GM20000 (cell line): ENCODE data around the gene ETV3.

ENCODE experiments used
- DNase-seq: peaks from one replicate; pipeline ENCODE4 v3.0.0; 2012; ENCODE audit warnings: low spot score
- TF ChIP-seq, protein P1 (sequence below): IDR thresholded peaks from 2 replicates; pipeline ENCODE4 v1.5.1; 2012; ENCODE audit warnings: mild to moderate bottlenecking, control low read depth; ENCODE audit errors: extremely low read depth, missing control alignments

ETV3 gene

DNA sequence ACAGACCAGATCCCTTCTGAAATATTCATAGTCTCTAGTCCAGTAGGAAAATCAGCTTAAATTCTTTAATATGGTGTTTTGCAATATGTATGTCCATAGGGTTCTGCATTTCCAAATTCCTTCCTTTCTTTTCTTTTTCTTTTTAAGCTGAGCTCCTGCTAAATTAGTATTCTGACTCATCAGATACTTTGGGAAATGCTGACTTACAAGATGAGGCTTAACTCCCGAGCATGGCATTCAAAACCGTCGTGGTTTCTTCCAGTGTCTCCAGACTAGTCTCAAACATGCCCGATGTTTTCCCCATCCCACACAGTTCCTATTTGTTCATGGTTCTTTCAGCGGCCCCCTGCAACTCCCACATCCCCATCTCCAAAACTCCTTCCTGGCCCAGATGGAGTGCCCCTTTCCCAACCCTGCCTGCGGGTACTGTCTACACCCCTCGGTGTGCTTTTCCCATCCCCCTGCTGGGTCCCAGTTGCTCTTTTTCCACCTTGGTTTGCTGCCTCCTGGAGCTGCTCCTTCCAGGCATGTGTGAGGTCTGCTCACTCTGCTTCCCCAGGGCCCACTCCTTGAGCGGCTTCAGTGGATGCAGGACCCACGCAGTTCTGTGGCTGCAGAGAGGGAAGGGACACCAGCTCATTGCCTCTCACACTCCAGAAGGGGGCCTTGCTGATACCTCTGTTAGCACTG, 19.5 kb upstream of the ETV3 start:
- DNase-seq: no peak
- TF ChIP-seq, protein P1, sequence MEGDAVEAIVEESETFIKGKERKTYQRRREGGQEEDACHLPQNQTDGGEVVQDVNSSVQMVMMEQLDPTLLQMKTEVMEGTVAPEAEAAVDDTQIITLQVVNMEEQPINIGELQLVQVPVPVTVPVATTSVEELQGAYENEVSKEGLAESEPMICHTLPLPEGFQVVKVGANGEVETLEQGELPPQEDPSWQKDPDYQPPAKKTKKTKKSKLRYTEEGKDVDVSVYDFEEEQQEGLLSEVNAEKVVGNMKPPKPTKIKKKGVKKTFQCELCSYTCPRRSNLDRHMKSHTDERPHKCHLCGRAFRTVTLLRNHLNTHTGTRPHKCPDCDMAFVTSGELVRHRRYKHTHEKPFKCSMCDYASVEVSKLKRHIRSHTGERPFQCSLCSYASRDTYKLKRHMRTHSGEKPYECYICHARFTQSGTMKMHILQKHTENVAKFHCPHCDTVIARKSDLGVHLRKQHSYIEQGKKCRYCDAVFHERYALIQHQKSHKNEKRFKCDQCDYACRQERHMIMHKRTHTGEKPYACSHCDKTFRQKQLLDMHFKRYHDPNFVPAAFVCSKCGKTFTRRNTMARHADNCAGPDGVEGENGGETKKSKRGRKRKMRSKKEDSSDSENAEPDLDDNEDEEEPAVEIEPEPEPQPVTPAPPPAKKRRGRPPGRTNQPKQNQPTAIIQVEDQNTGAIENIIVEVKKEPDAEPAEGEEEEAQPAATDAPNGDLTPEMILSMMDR: no peak

DNA sequence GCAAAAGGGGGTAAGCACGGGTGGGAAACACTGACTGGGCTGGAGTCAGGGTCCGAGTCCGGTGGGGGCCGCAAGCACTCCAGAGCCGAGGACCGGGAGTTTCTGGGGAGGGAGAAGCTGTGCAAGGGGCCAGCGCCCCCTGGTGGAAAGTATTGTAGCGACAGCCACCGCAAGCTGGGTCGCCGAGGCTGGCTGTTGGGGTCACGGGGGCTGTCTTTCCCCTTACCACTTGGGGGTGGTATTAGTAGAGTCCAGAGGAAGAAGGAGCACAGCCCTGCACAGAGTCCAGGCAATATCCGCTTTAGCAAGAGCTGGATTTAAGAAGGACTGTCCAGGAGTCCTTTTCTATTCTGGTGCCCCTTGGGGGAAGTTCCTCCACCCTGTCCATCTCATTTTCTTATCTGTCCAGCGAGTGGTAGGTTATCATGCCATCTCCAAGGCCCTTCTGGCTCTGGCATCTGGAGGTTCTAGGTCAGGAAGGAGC, 17.9 kb upstream of the ETV3 start:
- TF ChIP-seq, protein P1: peak; percentile 77
- peak; percentile 61 for DNase-seq

DNA sequence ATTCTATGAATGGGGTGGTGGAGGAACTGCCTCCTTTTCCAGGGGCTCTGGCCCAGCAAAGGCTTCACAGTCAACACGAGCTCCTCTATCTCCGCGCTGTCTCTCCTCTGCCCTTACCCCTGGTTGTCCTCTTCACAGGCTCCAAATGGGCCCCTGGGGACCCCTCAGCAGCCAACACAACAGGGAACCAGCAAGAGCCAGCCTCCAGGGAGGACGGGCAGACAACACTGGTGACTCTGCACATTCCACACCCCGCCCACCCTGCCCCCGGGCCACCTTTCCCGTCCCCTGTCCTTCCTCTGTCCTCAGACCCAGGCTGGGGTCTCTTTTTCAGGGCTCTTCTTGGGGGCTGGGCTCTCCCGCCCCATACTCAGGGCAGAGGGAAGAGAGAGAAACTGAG, 17.5 kb upstream of the ETV3 start:
- DNase-seq: no peak

DNA sequence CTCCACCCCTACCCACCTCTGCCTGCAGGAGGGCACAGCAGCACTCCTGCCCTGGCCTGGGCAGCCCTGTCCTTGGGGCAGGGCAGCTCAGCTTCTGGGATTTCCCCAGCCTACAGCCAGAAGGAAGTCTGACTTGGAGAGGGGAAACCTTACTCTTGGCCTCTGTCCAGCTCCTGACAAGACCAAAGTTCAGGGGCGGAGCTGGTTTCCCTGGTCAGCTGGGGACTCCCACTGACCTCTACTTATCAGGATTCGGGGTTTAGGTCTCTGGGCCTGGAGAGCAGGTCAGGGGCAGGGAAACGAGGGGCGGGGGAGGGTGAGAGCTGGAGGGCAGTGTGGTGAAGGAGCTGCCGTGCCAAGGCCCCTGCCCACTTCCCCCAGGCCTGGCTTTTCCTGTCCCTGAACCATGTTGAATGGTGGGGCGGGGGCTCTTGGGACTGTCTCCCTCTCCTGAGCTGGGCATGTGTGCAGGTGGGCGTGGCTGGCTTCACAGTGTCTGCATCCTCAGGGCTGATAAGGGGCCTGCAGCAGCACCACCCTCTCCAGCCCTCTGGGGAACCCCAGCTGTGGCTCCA, 16.8 kb upstream of the ETV3 start:
- no peak for DNase-seq
- TF ChIP-seq, protein P1: no peak

More for the DNA sequence above, 17.5 kb upstream of the ETV3 start:
- TF ChIP-seq, protein P1: no peak

DNA sequence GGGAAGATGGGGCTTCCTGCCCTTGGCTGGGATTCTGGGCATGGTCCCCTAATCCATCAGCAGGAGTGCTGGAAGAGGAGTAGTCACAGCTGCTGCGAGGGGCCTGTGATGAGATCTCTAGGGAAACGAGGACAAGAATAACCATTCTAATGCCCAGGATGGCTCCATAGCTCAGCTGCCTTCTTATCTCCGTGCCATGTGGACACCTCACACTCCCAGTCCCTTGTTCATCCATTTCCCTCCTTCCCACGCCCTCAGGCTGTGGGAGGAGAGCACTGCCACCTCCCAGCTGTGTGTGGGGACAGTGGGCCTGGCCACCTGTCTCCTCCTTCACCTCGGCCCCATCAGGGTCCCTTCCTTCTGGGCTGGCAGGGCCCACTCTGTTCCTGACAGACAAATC, 16.1 kb upstream of the ETV3 start:
- TF ChIP-seq, protein P1: no peak
- DNase-seq: no peak

DNA sequence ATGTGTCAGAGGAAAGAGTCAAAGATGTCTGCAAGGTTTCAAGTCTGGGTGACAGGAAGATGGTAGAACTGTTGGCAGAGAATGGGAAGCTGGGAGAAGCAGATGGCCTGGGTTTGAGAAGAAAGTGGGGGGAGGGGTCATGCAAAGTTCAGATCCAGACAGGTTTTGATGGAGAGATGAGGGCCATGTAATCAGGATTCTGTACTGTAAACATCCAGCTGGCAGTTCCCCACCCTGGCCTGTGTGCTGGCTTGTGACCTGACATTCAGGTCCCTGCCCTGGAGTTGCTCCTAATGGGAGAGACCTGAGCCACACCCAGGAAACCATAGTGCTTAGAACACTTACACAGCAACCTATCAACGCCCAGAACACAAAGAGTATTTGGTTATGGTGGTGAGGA, 15.6 kb upstream of the ETV3 start:
- DNase-seq: no peak
- TF ChIP-seq, protein P1: no peak

DNA sequence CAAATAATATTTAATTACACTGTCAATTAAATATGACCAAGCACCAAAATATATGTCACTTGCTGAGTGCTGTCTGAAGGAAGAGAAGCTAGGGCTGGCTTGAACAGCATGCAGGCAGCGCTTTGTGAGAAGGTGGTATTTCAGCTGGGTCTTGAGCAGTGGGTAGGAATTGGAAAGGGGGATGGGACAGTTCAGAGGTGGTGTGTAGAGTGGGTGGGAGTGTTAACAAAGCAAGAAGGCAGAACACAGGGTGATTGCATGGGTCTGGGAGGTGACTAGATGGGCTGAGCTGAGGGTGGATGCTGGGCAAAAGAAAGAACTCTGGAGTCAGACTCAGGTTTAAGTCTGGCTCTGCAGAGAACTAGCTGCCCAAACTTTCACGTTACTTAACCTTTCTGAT, 14.3 kb upstream of the ETV3 start:
- TF ChIP-seq, protein P1: no peak
- no peak for DNase-seq
